HCT116 (cell line): ENCODE data around the gene ITPRIPL1. TPM values are rescaled to one million over a fixed set of nuclear protein-coding genes. Genes with fewer than 3 reads are reported as not detected.
"Not testable (repeated sequence)": the region's sequence is repeated elsewhere in the genome, so short reads cannot be mapped to it uniquely, and the experiment has no call there.

Source experiments
- ATAC-seq: fragments of 200-7000 bp; cut with Tn5 transposase; 2 replicates; pipeline ENCODE4 v1.9.1; 2020; ENCODE audit warnings: mild to moderate bottlenecking, moderate library complexity
- BruUV-seq: library from RNA; stranded (reverse); fragments of 400-500 nt; replicated peaks from 2 replicates; lab custom pipeline; 2021; lab: Mats Ljungman, UMichigan
- CTCF ChIA-PET: fragments of 300-600 bp; sonication (Branson Sonifier 250); formaldehyde crosslinking; loops from one replicate; lab custom pipeline; 2021; ENCODE audit warnings: antibody characterized with exemption; lab: Charles Lee
- POLR2A ChIA-PET: fragments of 300-600, 350-600 bp; sonication (Branson Sonifier 250); formaldehyde crosslinking; loops from one replicate; lab custom pipeline; 2021; ENCODE audit warnings: antibody characterized with exemption; lab: Charles Lee
- RAD21 ChIA-PET, 2 experiments: fragments of 300-600 bp; sonication (Branson Sonifier 250); formaldehyde crosslinking; loops; one replicate each; lab custom pipeline; 2023; ENCODE audit warnings: low total read pairs in 2 of 2; ENCODE audit not compliant: uncharacterized antibody in 2 of 2, unreplicated experiment in 2 of 2, low non-redundant PET in 1 of 2; lab: Charles Lee
- DNase-seq: peaks from one replicate; pipeline ENCODE4 v3.0.0-alpha.2; 2010; ENCODE audit warnings: low read depth, low spot score
- H2AFZ ChIP-seq: fragments of 200-600 bp; shearing (Covaris generic), sonication (generic); 2 replicates; pipeline ENCODE4 v1.6.1; 2017; ENCODE audit warnings: low read depth, mixed run types, mixed read lengths, antibody characterized with exemption, low read length; ENCODE audit not compliant: poor library complexity, severe bottlenecking
- H3K27ac ChIP-seq: 2 replicates; pipeline ENCODE4 v1.5.1; 2012; ENCODE audit warnings: low read depth, low read length
- H3K27me3 ChIP-seq: fragments of 200-600 bp; sonication (generic); 2 replicates; pipeline ENCODE4 v1.6.1; 2016; ENCODE audit warnings: mixed run types, low read length, mixed read lengths; ENCODE audit not compliant: insufficient read depth
- H3K36me3 ChIP-seq, 2 experiments: fragments of 200-500 bp in 1 of 2; fragments of 200-600 bp in 1 of 2; sonication (Bioruptor generic) in 1 of 2; sonication (generic) in 1 of 2; 2 replicates each; pipeline versions ENCODE4 v1.5.1 to v1.6.1; 2014 to 2016; ENCODE audit warnings: low read length in 2 of 2, inconsistent platforms in 1 of 2, mixed read lengths in 1 of 2, mixed run types in 1 of 2; ENCODE audit not compliant: insufficient read depth in 2 of 2, control insufficient read depth in 1 of 2
- H3K4me1 ChIP-seq, 2 experiments: fragments of 200-600 bp in 1 of 2; sonication (generic) in 1 of 2; 2 replicates each; pipeline versions ENCODE4 v1.5.1 to v1.6.1; 2012 to 2017; ENCODE audit warnings: low read length in 2 of 2, inconsistent platforms in 1 of 2, mild to moderate bottlenecking in 1 of 2, mixed read lengths in 1 of 2, mixed run types in 1 of 2, moderate library complexity in 1 of 2; ENCODE audit not compliant: insufficient read depth in 2 of 2, control insufficient read depth in 1 of 2
- H3K4me2 ChIP-seq: fragments of 200-600 bp; sonication (generic); 2 replicates; pipeline ENCODE4 v1.6.1; 2017; ENCODE audit warnings: mixed run types, low read length, mixed read lengths
- H3K4me3 ChIP-seq, 2 experiments: fragments of 200-600 bp in 1 of 2; sonication (generic) in 1 of 2; replicated peaks in 1 of 2; 2 replicates each; pipeline ENCODE4 v1.5.1; 2011 to 2016; ENCODE audit warnings: low read length in 2 of 2, control low read depth in 1 of 2, low read depth in 1 of 2, mild to moderate bottlenecking in 1 of 2, mixed read lengths in 1 of 2, mixed run types in 1 of 2
- H3K79me2 ChIP-seq: fragments of 200-600 bp; sonication (generic); 2 replicates; pipeline ENCODE4 v1.6.1; 2017; ENCODE audit warnings: mild to moderate bottlenecking, mixed run types, low read length, moderate library complexity, mixed read lengths; ENCODE audit not compliant: insufficient read depth
- H3K9ac ChIP-seq: fragments of 200-600 bp; sonication (generic); 2 replicates; pipeline ENCODE4 v1.6.1; 2016; ENCODE audit warnings: low read length, mixed read lengths
- H3K9me2 ChIP-seq: fragments of 200-600 bp; sonication (generic), shearing (Covaris generic); 2 replicates; pipeline ENCODE4 v1.6.1; 2017; ENCODE audit warnings: mixed run types, mild to moderate bottlenecking, moderate library complexity; ENCODE audit not compliant: insufficient read depth
- H3K9me3 ChIP-seq, 2 experiments: fragments of 200-500 bp in 1 of 2; fragments of 200-600 bp in 1 of 2; sonication (Bioruptor generic) in 1 of 2; sonication (generic) in 1 of 2; 2 replicates each; pipeline ENCODE4 v1.6.1; 2014 to 2017; ENCODE audit warnings: low read length in 2 of 2, mixed read lengths in 2 of 2, inconsistent platforms in 1 of 2, low read depth in 1 of 2, mild to moderate bottlenecking in 1 of 2, mixed run types in 1 of 2, moderate library complexity in 1 of 2; ENCODE audit not compliant: control insufficient read depth in 1 of 2, insufficient read depth in 1 of 2
- H4K20me1 ChIP-seq: fragments of 200-600 bp; sonication (generic), shearing (Covaris generic); 2 replicates; pipeline ENCODE4 v1.6.1; 2017; ENCODE audit warnings: mixed run types, mild to moderate bottlenecking, moderate library complexity; ENCODE audit not compliant: insufficient read depth
- CBX3 ChIP-seq: IDR thresholded peaks from 2 replicates; pipeline ENCODE4 v1.6.1; 2012; ENCODE audit warnings: low read depth
- CEBPB ChIP-seq: IDR thresholded peaks from 2 replicates; pipeline ENCODE4 v1.6.1; 2012; ENCODE audit warnings: low read depth
- EGR1 ChIP-seq: IDR thresholded peaks from 2 replicates; pipeline ENCODE4 v1.6.1; 2012; ENCODE audit warnings: low read depth
- ELF1 ChIP-seq: IDR thresholded peaks from 2 replicates; pipeline ENCODE4 v1.6.1; 2012; ENCODE audit warnings: low read depth, borderline replicate concordance
- EZH2 ChIP-seq: fragments of 200-600 bp; sonication (generic); IDR thresholded peaks from 2 replicates; pipeline ENCODE4 v1.6.1; 2017; ENCODE audit warnings: antibody characterized with exemption, mixed run types
- EZH2phosphoT487 ChIP-seq: fragments of 200-600 bp; IDR thresholded peaks from 2 replicates; pipeline ENCODE4 v1.6.1; 2018; ENCODE audit warnings: antibody characterized with exemption, borderline replicate concordance
- JUND ChIP-seq: IDR thresholded peaks from 2 replicates; pipeline ENCODE4 v1.6.1; 2012
- POLR2A ChIP-seq: IDR thresholded peaks from 2 replicates; pipeline ENCODE4 v1.7.0; 2011; ENCODE audit warnings: borderline replicate concordance; ENCODE audit not compliant: insufficient read depth, insufficient read length; ENCODE audit errors: extremely low read depth
- POLR2AphosphoS5 ChIP-seq: IDR thresholded peaks from 2 replicates; pipeline ENCODE4 v1.6.1; 2011; ENCODE audit warnings: mild to moderate bottlenecking, low read depth, low read length, moderate library complexity
- SRF ChIP-seq: IDR thresholded peaks from 2 replicates; pipeline ENCODE4 v1.6.1; 2012; ENCODE audit warnings: low read depth
- TCF7L2 ChIP-seq: IDR thresholded peaks from 2 replicates; pipeline ENCODE4 v1.7.0; 2011; ENCODE audit warnings: borderline replicate concordance, inconsistent platforms; ENCODE audit not compliant: insufficient read depth, insufficient read length; ENCODE audit errors: extremely low read depth
- intact Hi-C: fragments of 100-400 bp; cut with micrococcal nuclease; formaldehyde crosslinking; loops from 2 replicates; pipeline ENCODE4 v1.10.0; 2022
- total RNA-seq: library from RNA; stranded (reverse); gene quantifications from one replicate; pipeline ENCODE4 v1.2.1, GENCODE V29; 2021; ENCODE audit not compliant: unreplicated experiment
- TF ChIP-seq, protein P1 (sequence below): IDR thresholded peaks from 2 replicates; pipeline ENCODE4 v1.6.1; 2012; ENCODE audit warnings: low read depth
- TF ChIP-seq, protein P2 (sequence below): IDR thresholded peaks from 2 replicates; pipeline ENCODE4 v1.6.1; 2011; ENCODE audit warnings: mild to moderate bottlenecking, low read length, moderate library complexity; ENCODE audit not compliant: insufficient replicate concordance; ENCODE audit errors: extremely low read depth

The ITPRIPL1 gene
- total RNA-seq, 1 experiment from 2014 or later, result 12.4 TPM

DNA sequence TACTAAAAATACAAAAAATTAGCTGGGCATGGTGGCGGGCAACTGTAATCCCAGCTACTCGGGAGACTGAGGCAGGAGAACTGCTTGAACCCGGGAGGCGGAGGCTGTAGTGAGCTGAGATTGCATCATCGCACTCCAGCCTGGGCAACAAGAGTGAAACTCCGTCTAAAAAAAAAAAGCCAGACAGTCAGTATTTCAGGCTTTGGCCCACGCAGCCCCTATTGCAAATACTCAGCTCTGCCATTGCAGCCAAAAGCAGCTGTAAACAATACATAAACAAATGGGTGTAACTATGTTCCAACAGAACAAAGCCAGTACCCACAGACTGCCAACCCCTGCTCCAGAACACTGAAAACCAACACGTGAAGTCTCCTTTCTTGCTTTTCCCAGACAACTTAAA lies 30.8 kb upstream of the ITPRIPL1 start:
- H3K4me2 ChIP-seq, H3K9me3 ChIP-seq, H3K4me3 ChIP-seq, H3K27ac ChIP-seq, H3K9me2 ChIP-seq, H3K4me1 ChIP-seq, ATAC-seq, POLR2A ChIA-PET, H4K20me1 ChIP-seq, intact Hi-C loops, DNase-seq, BruUV-seq, H3K9ac ChIP-seq, CTCF ChIA-PET, H2AFZ ChIP-seq, H3K27me3 ChIP-seq: not testable (repeated sequence)
- RAD21 ChIA-PET, result interaction anchor here in 1 of 2 experiments (0.7 kb wide), 1 partner anchor 95 kb away, joined by 3 read pairs; no protein-coding TSS in a partner anchor
- peaks cover 86 to 90% of the 10 kb centered on the region in 2 experiments for H3K36me3 ChIP-seq
- H3K79me2 ChIP-seq, result peaks cover 15% of the 10 kb centered on the region; the same call in 1 of the 2 replicates

DNA sequence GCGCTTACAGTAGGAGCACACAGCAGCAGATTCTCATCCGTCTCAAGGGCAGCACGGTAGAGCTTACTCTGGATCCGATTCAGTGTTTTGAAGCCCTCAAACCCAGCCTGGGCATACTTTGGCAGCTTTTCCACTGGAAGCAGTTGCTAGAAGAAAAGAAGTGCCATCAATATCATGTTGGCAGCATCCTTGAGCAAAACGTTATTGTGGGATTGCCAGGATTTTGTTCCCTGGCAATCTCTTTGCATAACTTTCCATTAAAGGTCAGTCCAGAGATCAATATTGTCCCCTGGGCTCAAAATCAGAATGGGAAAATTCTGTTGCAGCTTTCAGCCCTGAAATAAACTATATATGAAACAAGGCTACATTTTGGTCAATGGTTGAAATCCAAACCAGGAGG lies 28.2 kb upstream of the ITPRIPL1 start:
- Histone ChIP-seq H3K27me3 (no peaks in the 10 kb centered on the region), H3K4me3 (no peak overlapping the region), H3K9me2 (no peaks in the 10 kb centered on the region), H4K20me1 (no peaks in the 10 kb centered on the region), H3K27ac (no peak overlapping the region), H3K79me2 (peaks cover 41% of the 10 kb centered on the region), H2AFZ (no peak overlapping the region), H3K36me3 (peaks cover 84 to 86% of the 10 kb centered on the region in 2 experiments), H3K9me3 (no peaks in the 10 kb centered on the region), H3K4me1 (no peaks in the 10 kb centered on the region), H3K4me2 (no peak overlapping the region), H3K9ac (no peak overlapping the region)
- DNase-seq, result no peak
- no TSS peak for BruUV-seq
- ChIA-PET POLR2A (no interaction called here), CTCF (no interaction called here), RAD21 (no interaction called here)
- no peak for ATAC-seq
- intact Hi-C loops, result no loop called here
- TF ChIP-seq, protein P1, sequence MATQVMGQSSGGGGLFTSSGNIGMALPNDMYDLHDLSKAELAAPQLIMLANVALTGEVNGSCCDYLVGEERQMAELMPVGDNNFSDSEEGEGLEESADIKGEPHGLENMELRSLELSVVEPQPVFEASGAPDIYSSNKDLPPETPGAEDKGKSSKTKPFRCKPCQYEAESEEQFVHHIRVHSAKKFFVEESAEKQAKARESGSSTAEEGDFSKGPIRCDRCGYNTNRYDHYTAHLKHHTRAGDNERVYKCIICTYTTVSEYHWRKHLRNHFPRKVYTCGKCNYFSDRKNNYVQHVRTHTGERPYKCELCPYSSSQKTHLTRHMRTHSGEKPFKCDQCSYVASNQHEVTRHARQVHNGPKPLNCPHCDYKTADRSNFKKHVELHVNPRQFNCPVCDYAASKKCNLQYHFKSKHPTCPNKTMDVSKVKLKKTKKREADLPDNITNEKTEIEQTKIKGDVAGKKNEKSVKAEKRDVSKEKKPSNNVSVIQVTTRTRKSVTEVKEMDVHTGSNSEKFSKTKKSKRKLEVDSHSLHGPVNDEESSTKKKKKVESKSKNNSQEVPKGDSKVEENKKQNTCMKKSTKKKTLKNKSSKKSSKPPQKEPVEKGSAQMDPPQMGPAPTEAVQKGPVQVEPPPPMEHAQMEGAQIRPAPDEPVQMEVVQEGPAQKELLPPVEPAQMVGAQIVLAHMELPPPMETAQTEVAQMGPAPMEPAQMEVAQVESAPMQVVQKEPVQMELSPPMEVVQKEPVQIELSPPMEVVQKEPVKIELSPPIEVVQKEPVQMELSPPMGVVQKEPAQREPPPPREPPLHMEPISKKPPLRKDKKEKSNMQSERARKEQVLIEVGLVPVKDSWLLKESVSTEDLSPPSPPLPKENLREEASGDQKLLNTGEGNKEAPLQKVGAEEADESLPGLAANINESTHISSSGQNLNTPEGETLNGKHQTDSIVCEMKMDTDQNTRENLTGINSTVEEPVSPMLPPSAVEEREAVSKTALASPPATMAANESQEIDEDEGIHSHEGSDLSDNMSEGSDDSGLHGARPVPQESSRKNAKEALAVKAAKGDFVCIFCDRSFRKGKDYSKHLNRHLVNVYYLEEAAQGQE, result no peak
- TF ChIP-seq EGR1, result no peak
- TF ChIP-seq JUND, result no peak
- TF ChIP-seq POLR2AphosphoS5, result no peak
- TF ChIP-seq TCF7L2, result no peak
- TF ChIP-seq EZH2, result no peak
- TF ChIP-seq ELF1, result no peak
- no peak for TF ChIP-seq CBX3
- TF ChIP-seq POLR2A, result no peak
- no peak for TF ChIP-seq CEBPB
- TF ChIP-seq EZH2phosphoT487, result no peak
- TF ChIP-seq, protein P2, sequence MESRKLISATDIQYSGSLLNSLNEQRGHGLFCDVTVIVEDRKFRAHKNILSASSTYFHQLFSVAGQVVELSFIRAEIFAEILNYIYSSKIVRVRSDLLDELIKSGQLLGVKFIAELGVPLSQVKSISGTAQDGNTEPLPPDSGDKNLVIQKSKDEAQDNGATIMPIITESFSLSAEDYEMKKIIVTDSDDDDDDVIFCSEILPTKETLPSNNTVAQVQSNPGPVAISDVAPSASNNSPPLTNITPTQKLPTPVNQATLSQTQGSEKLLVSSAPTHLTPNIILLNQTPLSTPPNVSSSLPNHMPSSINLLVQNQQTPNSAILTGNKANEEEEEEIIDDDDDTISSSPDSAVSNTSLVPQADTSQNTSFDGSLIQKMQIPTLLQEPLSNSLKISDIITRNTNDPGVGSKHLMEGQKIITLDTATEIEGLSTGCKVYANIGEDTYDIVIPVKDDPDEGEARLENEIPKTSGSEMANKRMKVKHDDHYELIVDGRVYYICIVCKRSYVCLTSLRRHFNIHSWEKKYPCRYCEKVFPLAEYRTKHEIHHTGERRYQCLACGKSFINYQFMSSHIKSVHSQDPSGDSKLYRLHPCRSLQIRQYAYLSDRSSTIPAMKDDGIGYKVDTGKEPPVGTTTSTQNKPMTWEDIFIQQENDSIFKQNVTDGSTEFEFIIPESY, result no peak
- TF ChIP-seq SRF, result no peak
